ENCODE measurements around the gene OTUD7B.

The OTUD7B gene

GRCh38 chr1:150010393-150011115 is at the start of gene OTUD7B (continued):
- TF ChIP-seq ZNF398 (tag by site-specific recombination; IDR thresholded peaks at IDR 0.05): peak; percentile 67
- TF ChIP-seq ZNF133 (tag by site-specific recombination; IDR thresholded peaks at IDR 0.05): no peak
- TF ChIP-seq SCRT2 (tag by site-specific recombination; IDR thresholded peaks at IDR 0.05): peak; percentile 75; the same call in 1 of the 2 replicates
- no peak for TF ChIP-seq ATF2 (tag by site-specific recombination; IDR thresholded peaks at IDR 0.05; ENCODE audit: low read depth)
- peak; percentile 95 for TF ChIP-seq ZNF501 (tag by site-specific recombination; IDR thresholded peaks at IDR 0.05)
- TF ChIP-seq BCL11A (tag by site-specific recombination; IDR thresholded peaks at IDR 0.05; ENCODE audit: low read depth): peak; percentile 87; the same call in 1 of the 2 replicates
- TF ChIP-seq ZNF654 (tag by site-specific recombination; IDR thresholded peaks at IDR 0.05; ENCODE audit: low read depth): no peak
- TF ChIP-seq ZNF558 (tag by site-specific recombination; IDR thresholded peaks at IDR 0.05): peak; percentile 20; the same call in 1 of the 2 replicates
- no peak for TF ChIP-seq ZNF658 (tag by site-specific recombination; IDR thresholded peaks at IDR 0.05)
- TF ChIP-seq RBAK (tag by site-specific recombination; IDR thresholded peaks at IDR 0.05): no peak
- peak; percentile 35 for TF ChIP-seq ZNF341 (tag by site-specific recombination; IDR thresholded peaks at IDR 0.05; ENCODE audit: low read depth)
- no peak for TF ChIP-seq ZNF664 (tag by site-specific recombination; IDR thresholded peaks at IDR 0.05)
- TF ChIP-seq KLF7 (tag by site-specific recombination; IDR thresholded peaks at IDR 0.05; ENCODE audit: borderline replicate concordance): peak; percentile 89; the same call in 1 of the 2 replicates
- TF ChIP-seq ZNF280D (tag by site-specific recombination; IDR thresholded peaks at IDR 0.05): no peak
- TF ChIP-seq SCRT1 (tag by site-specific recombination; IDR thresholded peaks at IDR 0.05; ENCODE audit: borderline replicate concordance): no peak; the same call in 1 of the 2 replicates
- peak; percentile 98; the same call in 1 of the 2 replicates for TF ChIP-seq ZNF777 (tag by site-specific recombination; IDR thresholded peaks at IDR 0.05; ENCODE audit: borderline replicate concordance)
- TF ChIP-seq ZNF513 (tag by site-specific recombination; IDR thresholded peaks at IDR 0.05): no peak
- TF ChIP-seq PRDM10 (tag by site-specific recombination; IDR thresholded peaks at IDR 0.05): peak; percentile 89
- TF ChIP-seq SETDB1 (IDR thresholded peaks at IDR 0.05; ENCODE audit: insufficient read length, low read length): no peak
- TF ChIP-seq ZNF239 (tag by site-specific recombination; IDR thresholded peaks at IDR 0.05): no peak
- TF ChIP-seq ELK4 (IDR thresholded peaks at IDR 0.05; ENCODE audit: borderline replicate concordance, low read depth, low read length): peak; percentile 49; the same call in 1 of the 2 replicates
- TF ChIP-seq MZF1 (tag by site-specific recombination; IDR thresholded peaks at IDR 0.05; ENCODE audit: borderline replicate concordance): peak; percentile 64; the same call in 1 of the 2 replicates
- TF ChIP-seq ZNF148 (tag by site-specific recombination; IDR thresholded peaks at IDR 0.05; ENCODE audit: borderline replicate concordance): peak; percentile 32; the same call in 1 of the 2 replicates
